ENCODE data around the gene AASDH. TPM values are rescaled to one million over a fixed set of nuclear protein-coding genes. Genes with fewer than 3 reads are reported as not detected.
A peak's percentile ranks its signal among the peaks of the same experiment; 100 is the strongest.

Gene AASDH
- total RNA-seq, 1 donor: 16.6 TPM

DNA sequence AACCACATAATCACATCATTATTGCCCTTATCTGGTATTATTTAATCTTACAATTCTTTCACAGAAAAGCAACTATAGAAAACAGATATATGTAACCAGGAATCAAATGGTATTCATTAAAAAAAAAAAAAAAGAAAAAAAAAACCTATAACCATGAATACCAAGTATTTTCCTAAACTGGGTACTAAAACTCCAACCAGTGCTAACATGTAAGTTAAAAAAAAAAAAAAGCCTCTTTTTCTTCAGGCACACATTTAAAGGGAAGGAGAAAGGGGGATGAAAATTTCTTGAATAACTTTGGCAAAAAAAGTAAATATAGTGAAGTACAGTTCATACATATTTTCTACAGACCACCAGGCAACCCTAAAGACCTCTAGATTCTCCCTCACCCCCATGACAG is 46.0 kb upstream of the AASDH start:
- H4K20me1 ChIP-seq (ENCODE audit: insufficient read depth, low read length): no peaks in the 10 kb centered on the region
- H3K36me3 ChIP-seq (ENCODE audit: insufficient read depth, low read length): no peaks in the 10 kb centered on the region
- no peak overlapping the region for H3K4me3 ChIP-seq (ENCODE audit: insufficient read depth, low read length)
- peaks cover 11% of the 10 kb centered on the region for H3K4me1 ChIP-seq (ENCODE audit: insufficient read depth, low read length)
- no peak overlapping the region for H2AFZ ChIP-seq (ENCODE audit: low read length)
- no peak for TF ChIP-seq CTCF (IDR thresholded peaks at IDR 0.05; ENCODE audit: extremely low read depth, low read depth, low read length)
- H3K79me2 ChIP-seq (ENCODE audit: insufficient read depth, low read length): peaks cover 73% of the 10 kb centered on the region
- no peaks in the 10 kb centered on the region for H3K9me3 ChIP-seq (ENCODE audit: low read depth, low read length)
- no peaks in the 10 kb centered on the region for H3K27me3 ChIP-seq (ENCODE audit: insufficient read depth, low read length)
- no peak for DNase-seq (ENCODE audit: insufficient read length, low spot score, missing footprints)
- no peak overlapping the region for H3K27ac ChIP-seq (ENCODE audit: low read depth, low read length)
- peak overlapping the region; percentile 100 for H3K4me2 ChIP-seq (ENCODE audit: insufficient read depth, low read length)

- DNase-seq (ENCODE audit: insufficient read length, low spot score, missing footprints): no peak
- no peak for TF ChIP-seq CTCF (IDR thresholded peaks at IDR 0.05; ENCODE audit: extremely low read depth, low read depth, low read length)
- Histone ChIP-seq H3K36me3 (ENCODE audit: insufficient read depth, low read length) (no peaks in the 10 kb centered on the region), H3K27ac (ENCODE audit: low read depth, low read length) (no peak overlapping the region), H3K79me2 (ENCODE audit: insufficient read depth, low read length) (peaks cover 78% of the 10 kb centered on the region), H3K9me3 (ENCODE audit: low read depth, low read length) (no peaks in the 10 kb centered on the region), H3K4me3 (ENCODE audit: insufficient read depth, low read length) (no peak overlapping the region), H3K4me1 (ENCODE audit: insufficient read depth, low read length) (peaks cover 6% of the 10 kb centered on the region), H3K27me3 (ENCODE audit: insufficient read depth, low read length) (no peaks in the 10 kb centered on the region), H4K20me1 (ENCODE audit: insufficient read depth, low read length) (no peaks in the 10 kb centered on the region), H3K4me2 (ENCODE audit: insufficient read depth, low read length) (no peak overlapping the region), H2AFZ (ENCODE audit: low read length) (no peak overlapping the region)
These were observed 42.9 kb upstream of the AASDH start for GRCh38 chr4:56430203-56430602.

DNA sequence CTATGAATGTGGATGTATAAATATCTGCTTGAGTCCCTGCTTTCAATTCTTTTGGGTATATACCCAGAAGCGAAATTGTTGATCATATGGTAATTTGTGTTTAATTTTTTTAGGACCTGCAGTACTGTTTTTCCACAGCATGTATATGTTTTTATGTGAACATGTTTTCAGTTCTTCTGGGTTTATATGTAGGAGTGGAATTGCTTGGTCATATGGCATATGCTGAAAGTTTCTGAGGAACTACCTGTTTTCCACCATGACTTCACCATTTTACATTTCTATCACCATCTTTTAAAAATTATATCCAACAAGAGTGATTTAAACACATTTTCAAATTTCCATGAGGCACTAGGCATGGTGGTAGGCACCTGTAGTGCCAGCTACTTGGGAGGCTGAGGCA is 39.9 kb upstream of the AASDH start:
- Histone ChIP-seq H4K20me1 (ENCODE audit: insufficient read depth, low read length) (no peaks in the 10 kb centered on the region), H3K27ac (ENCODE audit: low read depth, low read length) (no peak overlapping the region), H3K79me2 (ENCODE audit: insufficient read depth, low read length) (peaks cover 69% of the 10 kb centered on the region), H2AFZ (ENCODE audit: low read length) (no peak overlapping the region), H3K4me3 (ENCODE audit: insufficient read depth, low read length) (no peak overlapping the region), H3K36me3 (ENCODE audit: insufficient read depth, low read length) (no peaks in the 10 kb centered on the region), H3K4me1 (ENCODE audit: insufficient read depth, low read length) (no peaks in the 10 kb centered on the region), H3K9me3 (ENCODE audit: low read depth, low read length) (no peaks in the 10 kb centered on the region), H3K27me3 (ENCODE audit: insufficient read depth, low read length) (no peaks in the 10 kb centered on the region), H3K4me2 (ENCODE audit: insufficient read depth, low read length) (no peak overlapping the region)
- no peak for DNase-seq (ENCODE audit: insufficient read length, low spot score, missing footprints)
- TF ChIP-seq CTCF (IDR thresholded peaks at IDR 0.05; ENCODE audit: extremely low read depth, low read depth, low read length): no peak

DNA sequence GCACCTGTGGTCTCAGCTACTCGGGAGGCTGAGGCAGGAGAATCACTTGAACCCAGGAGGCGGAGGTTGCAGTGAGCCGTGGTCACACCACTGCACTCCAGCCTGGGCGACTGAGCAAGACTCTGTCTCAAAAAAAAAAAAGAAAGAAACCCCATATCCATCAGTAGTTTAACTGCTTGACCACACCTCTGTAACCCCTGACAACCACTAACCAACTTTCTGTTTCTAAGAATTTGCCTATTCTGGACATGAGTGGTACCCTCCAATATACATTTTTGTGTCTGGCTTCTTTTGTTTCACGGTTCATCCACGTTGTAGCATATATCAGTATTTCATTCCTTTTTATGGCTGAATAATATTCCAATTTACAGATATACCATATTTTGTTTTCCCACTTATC is 39.0 kb upstream of the AASDH start:
- H4K20me1 ChIP-seq (ENCODE audit: insufficient read depth, low read length): no peaks in the 10 kb centered on the region
- no peaks in the 10 kb centered on the region for H3K4me1 ChIP-seq (ENCODE audit: insufficient read depth, low read length)
- H3K27me3 ChIP-seq (ENCODE audit: insufficient read depth, low read length): no peaks in the 10 kb centered on the region
- H3K9me3 ChIP-seq (ENCODE audit: low read depth, low read length): no peaks in the 10 kb centered on the region
- no peak for TF ChIP-seq CTCF (IDR thresholded peaks at IDR 0.05; ENCODE audit: extremely low read depth, low read depth, low read length)
- no peak overlapping the region for H3K4me2 ChIP-seq (ENCODE audit: insufficient read depth, low read length)
- peaks cover 64% of the 10 kb centered on the region for H3K79me2 ChIP-seq (ENCODE audit: insufficient read depth, low read length)
- H3K27ac ChIP-seq (ENCODE audit: low read depth, low read length): no peak overlapping the region
- no peak overlapping the region for H3K4me3 ChIP-seq (ENCODE audit: insufficient read depth, low read length)
- no peaks in the 10 kb centered on the region for H3K36me3 ChIP-seq (ENCODE audit: insufficient read depth, low read length)
- H2AFZ ChIP-seq (ENCODE audit: low read length): no peak overlapping the region
- DNase-seq (ENCODE audit: insufficient read length, low spot score, missing footprints): no peak
